Neuron (in vitro differentiated cells): ENCODE measurements around the gene CSH1.
"Not testable (repeated sequence)": the region's sequence is repeated elsewhere in the genome, so short reads cannot be mapped to it uniquely, and the experiment has no call there.

ENCODE experiments used
- H2AFZ ChIP-seq: one replicate; pipeline ENCODE4 v1.6.1; 2013; ENCODE audit warnings: low read depth, mild to moderate bottlenecking, inconsistent platforms, low read length, moderate library complexity
- H3K27me3 ChIP-seq: one replicate; pipeline ENCODE4 v1.6.1; 2013; ENCODE audit warnings: low read length; ENCODE audit not compliant: insufficient read depth
- H3K36me3 ChIP-seq: one replicate; pipeline ENCODE4 v1.6.1; 2013; ENCODE audit warnings: low read length; ENCODE audit not compliant: insufficient read depth
- H3K4me1 ChIP-seq: one replicate; pipeline ENCODE4 v1.6.1; 2013; ENCODE audit warnings: low read length; ENCODE audit not compliant: insufficient read depth
- H3K4me3 ChIP-seq: 2 replicates; pipeline ENCODE4 v1.5.1; 2013; ENCODE audit warnings: mild to moderate bottlenecking, low read length, moderate library complexity
- H3K9me3 ChIP-seq: one replicate; pipeline ENCODE4 v1.6.1; 2013; ENCODE audit warnings: low read length

CSH1 gene

GRCh38 chr17:63896524-63897354, at the start of gene CSH1:
Gene CSH1, minus strand, starts transcription at chr17:63896574. Its CDS starts 63 bp downstream, at chr17:63896511.
- H2AFZ ChIP-seq, H3K4me3 ChIP-seq, H3K9me3 ChIP-seq, H3K27me3 ChIP-seq, H3K4me1 ChIP-seq, H3K36me3 ChIP-seq: not testable (repeated sequence)

GRCh38 chr17:63945784-63946439, 49.5 kb upstream of the CSH1 start:
- no peaks in the 10 kb centered on the region for H3K27me3 ChIP-seq
- no peaks in the 10 kb centered on the region for H3K9me3 ChIP-seq
- H2AFZ ChIP-seq: no peak overlapping the region
- H3K4me3 ChIP-seq: no peak overlapping the region
- H3K4me1 ChIP-seq: no peaks in the 10 kb centered on the region
- H3K36me3 ChIP-seq: no peaks in the 10 kb centered on the region

- H2AFZ ChIP-seq: no peak overlapping the region
- no peak overlapping the region for H3K4me3 ChIP-seq
- H3K27me3 ChIP-seq: no peaks in the 10 kb centered on the region
- no peaks in the 10 kb centered on the region for H3K36me3 ChIP-seq
- H3K4me1 ChIP-seq: no peaks in the 10 kb centered on the region
- H3K9me3 ChIP-seq: no peaks in the 10 kb centered on the region
Measured at GRCh38 chr17:63944736-63945499, 48.5 kb upstream of the CSH1 start.

- Histone ChIP-seq H3K4me1 (no peaks in the 10 kb centered on the region), H3K36me3 (no peaks in the 10 kb centered on the region), H3K9me3 (no peaks in the 10 kb centered on the region), H2AFZ (no peak overlapping the region), H3K4me3 (no peak overlapping the region), H3K27me3 (no peaks in the 10 kb centered on the region)
Measured at GRCh38 chr17:63943745-63944144, 47.4 kb upstream of the CSH1 start.

- no peaks in the 10 kb centered on the region for H3K36me3 ChIP-seq
- no peaks in the 10 kb centered on the region for H3K4me1 ChIP-seq
- H3K4me3 ChIP-seq: no peak overlapping the region
Measured at GRCh38 chr17:63942309-63942985, 46.1 kb upstream of the CSH1 start.

GRCh38 chr17:63941751-63942150, 45.4 kb upstream of the CSH1 start:
- H3K36me3 ChIP-seq: no peaks in the 10 kb centered on the region
- no peaks in the 10 kb centered on the region for H3K9me3 ChIP-seq
- H3K27me3 ChIP-seq: no peaks in the 10 kb centered on the region
- H3K4me3 ChIP-seq: no peak overlapping the region
- no peak overlapping the region for H2AFZ ChIP-seq
- no peaks in the 10 kb centered on the region for H3K4me1 ChIP-seq

More at GRCh38 chr17:63942309-63942985, 46.1 kb upstream of the CSH1 start:
- Histone ChIP-seq H2AFZ (no peak overlapping the region), H3K27me3 (no peaks in the 10 kb centered on the region), H3K9me3 (no peaks in the 10 kb centered on the region)

- Histone ChIP-seq H3K36me3 (no peaks in the 10 kb centered on the region), H3K4me1 (no peaks in the 10 kb centered on the region), H3K9me3 (no peaks in the 10 kb centered on the region), H2AFZ (no peak overlapping the region), H3K4me3 (no peak overlapping the region), H3K27me3 (no peaks in the 10 kb centered on the region)
Measured at GRCh38 chr17:63941162-63941561, 44.8 kb upstream of the CSH1 start.

GRCh38 chr17:63940584-63940983, 44.2 kb upstream of the CSH1 start:
- Histone ChIP-seq H3K4me3 (no peak overlapping the region), H3K27me3 (no peaks in the 10 kb centered on the region), H3K4me1 (no peaks in the 10 kb centered on the region), H2AFZ (no peak overlapping the region), H3K9me3 (no peaks in the 10 kb centered on the region), H3K36me3 (no peaks in the 10 kb centered on the region)

GRCh38 chr17:63939884-63940283, 43.5 kb upstream of the CSH1 start:
- Histone ChIP-seq H3K27me3 (no peaks in the 10 kb centered on the region), H3K36me3 (no peaks in the 10 kb centered on the region), H3K9me3 (no peaks in the 10 kb centered on the region), H3K4me1 (no peaks in the 10 kb centered on the region), H2AFZ (no peak overlapping the region), H3K4me3 (no peak overlapping the region)

GRCh38 chr17:63939401-63939800, 43.0 kb upstream of the CSH1 start:
- Histone ChIP-seq H2AFZ (no peak overlapping the region), H3K4me3 (no peak overlapping the region), H3K36me3 (no peaks in the 10 kb centered on the region), H3K4me1 (no peaks in the 10 kb centered on the region), H3K27me3 (no peaks in the 10 kb centered on the region), H3K9me3 (no peaks in the 10 kb centered on the region)

GRCh38 chr17:63937920-63938319, 41.5 kb upstream of the CSH1 start:
- no peaks in the 10 kb centered on the region for H3K4me1 ChIP-seq
- no peak overlapping the region for H3K4me3 ChIP-seq
- H2AFZ ChIP-seq: no peak overlapping the region
- H3K27me3 ChIP-seq: no peaks in the 10 kb centered on the region
- H3K9me3 ChIP-seq: no peaks in the 10 kb centered on the region
- no peaks in the 10 kb centered on the region for H3K36me3 ChIP-seq

- no peaks in the 10 kb centered on the region for H3K27me3 ChIP-seq
- H3K4me3 ChIP-seq: no peak overlapping the region
- H3K9me3 ChIP-seq: no peaks in the 10 kb centered on the region
- H3K36me3 ChIP-seq: no peaks in the 10 kb centered on the region
- H2AFZ ChIP-seq: no peak overlapping the region
- no peaks in the 10 kb centered on the region for H3K4me1 ChIP-seq
Measured at GRCh38 chr17:63937319-63937718, 40.9 kb upstream of the CSH1 start.
